SU-DHL-6 (cell line): Measurements from ENCODE around the gene LDB3.

ENCODE experiments used
- EZH2phosphoT487 ChIP-seq: fragments of 200-600 bp; sonication (generic), shearing (Covaris generic); conservative IDR thresholded peaks from 2 replicates; pipeline ENCODE4 v1.6.1; 2018; ENCODE audit warnings: mild to moderate bottlenecking, antibody characterized with exemption, low read length, moderate library complexity, mixed read lengths
- TF ChIP-seq, protein P1 (sequence below): fragments of 200-600 bp; sonication (generic); IDR thresholded peaks from one replicate; pipeline ENCODE4 v1.5.1; 2017; ENCODE audit warnings: antibody characterized with exemption, mild to moderate bottlenecking, low read length, moderate library complexity; ENCODE audit not compliant: insufficient read depth, poor library complexity, severe bottlenecking

DNA sequence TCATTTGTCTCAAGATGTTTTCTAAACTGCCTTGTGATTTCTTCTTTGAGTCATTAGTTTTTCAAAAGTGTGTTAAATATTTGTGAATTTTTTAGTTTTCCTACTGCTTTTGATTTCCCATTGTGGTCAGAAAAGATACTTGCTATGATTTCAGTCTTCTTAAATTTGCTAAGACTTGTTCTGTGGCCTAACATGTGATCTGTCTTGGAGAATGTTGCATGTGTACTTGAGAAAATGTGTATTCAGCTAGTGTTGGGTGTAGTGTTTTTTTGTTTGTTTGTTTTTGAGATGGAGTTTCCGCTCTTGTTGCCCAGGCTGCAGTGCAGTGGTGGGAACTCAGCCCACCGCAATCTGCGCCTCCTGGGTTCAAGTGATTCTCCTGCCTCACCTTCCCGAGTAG is 116.7 kb downstream of the LDB3 start:
- TF ChIP-seq, protein P1, sequence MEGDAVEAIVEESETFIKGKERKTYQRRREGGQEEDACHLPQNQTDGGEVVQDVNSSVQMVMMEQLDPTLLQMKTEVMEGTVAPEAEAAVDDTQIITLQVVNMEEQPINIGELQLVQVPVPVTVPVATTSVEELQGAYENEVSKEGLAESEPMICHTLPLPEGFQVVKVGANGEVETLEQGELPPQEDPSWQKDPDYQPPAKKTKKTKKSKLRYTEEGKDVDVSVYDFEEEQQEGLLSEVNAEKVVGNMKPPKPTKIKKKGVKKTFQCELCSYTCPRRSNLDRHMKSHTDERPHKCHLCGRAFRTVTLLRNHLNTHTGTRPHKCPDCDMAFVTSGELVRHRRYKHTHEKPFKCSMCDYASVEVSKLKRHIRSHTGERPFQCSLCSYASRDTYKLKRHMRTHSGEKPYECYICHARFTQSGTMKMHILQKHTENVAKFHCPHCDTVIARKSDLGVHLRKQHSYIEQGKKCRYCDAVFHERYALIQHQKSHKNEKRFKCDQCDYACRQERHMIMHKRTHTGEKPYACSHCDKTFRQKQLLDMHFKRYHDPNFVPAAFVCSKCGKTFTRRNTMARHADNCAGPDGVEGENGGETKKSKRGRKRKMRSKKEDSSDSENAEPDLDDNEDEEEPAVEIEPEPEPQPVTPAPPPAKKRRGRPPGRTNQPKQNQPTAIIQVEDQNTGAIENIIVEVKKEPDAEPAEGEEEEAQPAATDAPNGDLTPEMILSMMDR = no peak
- no peak for TF ChIP-seq EZH2phosphoT487
